A673 (cell line): ENCODE results near the gene UBE2K. TPM values are rescaled to one million over a fixed set of nuclear protein-coding genes. Genes with fewer than 3 reads are reported as not detected.

Source experiments
- BruUV-seq: library from RNA; stranded (reverse); fragments of 400-500 nt; replicated peaks from 2 replicates; lab custom pipeline; 2021; lab: Mats Ljungman, UMichigan
- CTCF ChIA-PET: fragments of 300-600 bp; sonication (Branson Sonifier 250); formaldehyde crosslinking; loops from one replicate; lab custom pipeline; 2022; ENCODE audit warnings: antibody characterized with exemption; lab: Charles Lee
- POLR2A ChIA-PET: fragments of 300-600 bp; sonication (Branson Sonifier 250); formaldehyde crosslinking; loops from one replicate; lab custom pipeline; 2022; ENCODE audit warnings: antibody characterized with exemption; ENCODE audit not compliant: low non-redundant PET; lab: Charles Lee
- DNase-seq: peaks from one replicate; pipeline ENCODE4 v3.0.0-alpha.2; 2015; ENCODE audit warnings: low spot score
- H3K27ac ChIP-seq: fragments of 200-600 bp; sonication (generic); 2 replicates; pipeline ENCODE4 v1.5.1; 2016; ENCODE audit warnings: mixed run types, low read depth, mild to moderate bottlenecking, mixed read lengths, antibody characterized with exemption, low read length; ENCODE audit not compliant: poor library complexity, severe bottlenecking
- H3K27me3 ChIP-seq: fragments of 200-600 bp; sonication (generic); replicated peaks from 2 replicates; pipeline ENCODE4 v1.6.1; 2017; ENCODE audit warnings: mixed run types, low read depth, mild to moderate bottlenecking, mixed read lengths, antibody characterized with exemption, low read length; ENCODE audit not compliant: insufficient read depth, poor library complexity
- H3K36me3 ChIP-seq: fragments of 200-600 bp; sonication (generic); 2 replicates; pipeline ENCODE4 v1.6.1; 2016; ENCODE audit warnings: mixed run types, mild to moderate bottlenecking, mixed read lengths, antibody characterized with exemption, low read length; ENCODE audit not compliant: insufficient read depth, poor library complexity, severe bottlenecking
- H3K4me1 ChIP-seq: fragments of 200-600 bp; sonication (generic); 2 replicates; pipeline ENCODE4 v1.6.1; 2017; ENCODE audit warnings: mixed run types, mild to moderate bottlenecking, mixed read lengths, antibody characterized with exemption, low read length; ENCODE audit not compliant: insufficient read depth, poor library complexity, severe bottlenecking
- H3K4me3 ChIP-seq: fragments of 200-600 bp; sonication (generic); 2 replicates; pipeline ENCODE4 v1.5.1; 2016; ENCODE audit warnings: low read depth, mixed run types, mild to moderate bottlenecking, mixed read lengths, low read length; ENCODE audit not compliant: poor library complexity, severe bottlenecking
- H3K9me3 ChIP-seq: fragments of 200-600 bp; sonication (generic); 2 replicates; pipeline ENCODE4 v1.6.1; 2016; ENCODE audit warnings: mixed run types, low read depth, mild to moderate bottlenecking, mixed read lengths, antibody characterized with exemption, low read length; ENCODE audit not compliant: poor library complexity, severe bottlenecking
- EZH2 ChIP-seq: fragments of 200-600 bp; sonication (generic); IDR thresholded peaks from 2 replicates; pipeline ENCODE4 v1.6.1; 2017; ENCODE audit warnings: borderline replicate concordance, low read depth, mild to moderate bottlenecking, mixed read lengths, antibody characterized with exemption, low read length; ENCODE audit not compliant: poor library complexity, severe bottlenecking
- intact Hi-C: fragments of 100-400 bp; cut with micrococcal nuclease; formaldehyde crosslinking; loops from one replicate; pipeline ENCODE4 v1.10.0; 2022; ENCODE audit not compliant: unreplicated experiment
- total RNA-seq: library from RNA; stranded (reverse); gene quantifications from 2 replicates; pipeline ENCODE4 v1.2.3, GENCODE V29; 2021
- TF ChIP-seq, protein P1 (sequence below): fragments of 300-800, 200-600 bp; sonication (generic); conservative IDR thresholded peaks from 2 replicates; pipeline ENCODE4 v1.5.1; 2017; ENCODE audit warnings: low read depth, mild to moderate bottlenecking, antibody characterized with exemption, low read length, moderate library complexity, mixed read lengths

The UBE2K gene
- total RNA-seq, 1 experiment from 2014 or later: 137 TPM

DNA sequence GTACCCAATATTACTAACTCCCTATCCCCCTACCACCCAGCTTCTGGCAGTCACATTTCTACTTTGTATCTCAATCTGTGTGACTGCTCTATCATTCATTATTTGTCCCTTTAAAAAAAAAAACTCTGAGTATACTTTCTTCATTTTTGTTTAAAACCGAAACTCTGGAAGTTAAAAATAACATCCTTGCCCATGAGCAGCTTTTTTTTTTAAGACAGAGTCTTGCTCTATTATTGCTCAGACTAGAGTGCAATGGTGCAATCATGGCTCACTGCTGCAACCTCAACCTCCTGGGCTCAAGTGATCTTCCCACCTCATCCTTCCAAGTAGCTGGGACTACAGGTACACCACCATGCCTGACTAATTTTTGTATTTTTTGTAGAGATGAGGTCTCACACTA is 15.8 kb downstream of the UBE2K start:
- H3K36me3 ChIP-seq: peaks cover 5% of the 10 kb centered on the region
- BruUV-seq: no TSS peak
- no peaks in the 10 kb centered on the region for H3K9me3 ChIP-seq
- ChIA-PET CTCF (no interaction called here), POLR2A (no interaction called here)
- peaks cover 21% of the 10 kb centered on the region for H3K4me1 ChIP-seq
- intact Hi-C loops: no loop called here
- no peaks in the 10 kb centered on the region for H3K27me3 ChIP-seq
- no peak for DNase-seq
- H3K4me3 ChIP-seq: no peak overlapping the region
- H3K27ac ChIP-seq: peak overlapping the region; percentile 47
- no peak for TF ChIP-seq EZH2
- TF ChIP-seq, protein P1, sequence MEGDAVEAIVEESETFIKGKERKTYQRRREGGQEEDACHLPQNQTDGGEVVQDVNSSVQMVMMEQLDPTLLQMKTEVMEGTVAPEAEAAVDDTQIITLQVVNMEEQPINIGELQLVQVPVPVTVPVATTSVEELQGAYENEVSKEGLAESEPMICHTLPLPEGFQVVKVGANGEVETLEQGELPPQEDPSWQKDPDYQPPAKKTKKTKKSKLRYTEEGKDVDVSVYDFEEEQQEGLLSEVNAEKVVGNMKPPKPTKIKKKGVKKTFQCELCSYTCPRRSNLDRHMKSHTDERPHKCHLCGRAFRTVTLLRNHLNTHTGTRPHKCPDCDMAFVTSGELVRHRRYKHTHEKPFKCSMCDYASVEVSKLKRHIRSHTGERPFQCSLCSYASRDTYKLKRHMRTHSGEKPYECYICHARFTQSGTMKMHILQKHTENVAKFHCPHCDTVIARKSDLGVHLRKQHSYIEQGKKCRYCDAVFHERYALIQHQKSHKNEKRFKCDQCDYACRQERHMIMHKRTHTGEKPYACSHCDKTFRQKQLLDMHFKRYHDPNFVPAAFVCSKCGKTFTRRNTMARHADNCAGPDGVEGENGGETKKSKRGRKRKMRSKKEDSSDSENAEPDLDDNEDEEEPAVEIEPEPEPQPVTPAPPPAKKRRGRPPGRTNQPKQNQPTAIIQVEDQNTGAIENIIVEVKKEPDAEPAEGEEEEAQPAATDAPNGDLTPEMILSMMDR: no peak

DNA sequence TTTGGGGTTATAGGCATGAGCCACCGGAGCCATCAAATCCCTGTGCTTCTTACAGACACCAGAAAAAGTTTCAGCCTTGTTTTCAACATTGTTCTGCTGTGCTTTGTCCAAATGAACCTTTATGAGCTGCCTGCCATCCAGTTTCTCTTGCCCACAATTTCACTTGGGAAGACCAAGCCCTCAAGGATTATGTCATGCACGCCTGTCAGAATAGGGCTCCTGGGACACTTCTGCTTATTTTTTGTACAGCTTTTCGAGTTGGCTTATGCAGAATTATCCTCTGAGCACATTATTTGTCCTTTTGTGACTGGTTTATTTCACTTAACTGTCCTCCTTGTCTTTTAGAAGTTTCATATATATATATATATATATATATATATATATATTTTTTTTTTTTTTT is 16.2 kb downstream of the UBE2K start:
- Histone ChIP-seq H3K9me3 (no peaks in the 10 kb centered on the region), H3K4me1 (peaks cover 16% of the 10 kb centered on the region), H3K27me3 (no peaks in the 10 kb centered on the region), H3K4me3 (no peak overlapping the region), H3K27ac (peak overlapping the region; percentile 47), H3K36me3 (peaks cover 5% of the 10 kb centered on the region)
- intact Hi-C loops: no loop called here
- ChIA-PET POLR2A (no interaction called here), CTCF (no interaction called here)
- no TSS peak for BruUV-seq
- TF ChIP-seq EZH2: no peak
- TF ChIP-seq, protein P1: no peak
- DNase-seq: no peak

DNA sequence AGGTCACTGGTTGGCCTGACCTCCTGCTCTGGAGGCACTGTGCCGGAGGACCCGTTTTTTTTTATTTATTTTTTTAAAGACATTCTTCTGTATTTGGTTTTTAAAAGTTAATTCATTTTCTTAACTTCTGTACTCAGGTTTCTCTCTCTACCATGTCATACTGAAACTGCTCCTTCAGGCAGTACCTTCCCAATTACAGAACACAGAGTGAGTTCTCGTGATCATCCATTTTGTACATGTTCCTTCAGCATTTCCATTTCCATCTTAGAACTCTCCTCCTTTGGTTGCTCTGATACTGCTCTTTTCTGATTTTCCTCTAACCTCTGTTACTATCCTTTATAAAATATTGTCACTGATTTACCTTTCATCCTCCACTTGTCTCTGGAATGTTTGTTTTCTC is 17.9 kb downstream of the UBE2K start:
- POLR2A ChIA-PET: no interaction called here
- intact Hi-C loops: no loop called here
- Histone ChIP-seq H3K27ac (no peak overlapping the region), H3K9me3 (no peaks in the 10 kb centered on the region), H3K36me3 (peaks cover 5% of the 10 kb centered on the region), H3K4me1 (peaks cover 4% of the 10 kb centered on the region), H3K27me3 (no peaks in the 10 kb centered on the region), H3K4me3 (no peak overlapping the region)
- TF ChIP-seq EZH2: no peak
- TF ChIP-seq, protein P1: no peak
- DNase-seq: no peak
- CTCF ChIA-PET: no interaction called here
- no TSS peak for BruUV-seq
